DND-41 (cell line): ENCODE measurements around the gene MYLK.
A peak's percentile ranks its signal among the peaks of the same experiment; 100 is the strongest.
"Not testable (repeated sequence)": the region's sequence is repeated elsewhere in the genome, so short reads cannot be mapped to it uniquely, and the experiment has no call there.

Experiments used
- ATAC-seq: fragments of 200-7000 bp; cut with Tn5 transposase; 3 replicates; pipeline ENCODE4 v1.9.1; 2021; ENCODE audit warnings: low read depth; ENCODE audit not compliant: insufficient read depth
- DNase-seq: peaks from one replicate; pipeline ENCODE4 v3.0.0-alpha.2; 2020
- H2AFZ ChIP-seq: 2 replicates; pipeline ENCODE4 v1.6.0; 2012; ENCODE audit warnings: low read depth, low read length
- H3K27ac ChIP-seq: 2 replicates; pipeline ENCODE4 v1.5.1; 2012; ENCODE audit warnings: low read length, inconsistent platforms
- H3K27me3 ChIP-seq: fragments of 200-600 bp; sonication (generic); 2 replicates; pipeline ENCODE4 v1.6.0; 2012; ENCODE audit warnings: low read length, mild to moderate bottlenecking, inconsistent platforms; ENCODE audit not compliant: insufficient read depth, poor library complexity
- H3K36me3 ChIP-seq: 2 replicates; pipeline ENCODE4 v1.5.1; 2012; ENCODE audit warnings: low read length, inconsistent platforms; ENCODE audit not compliant: insufficient read depth
- H3K4me1 ChIP-seq: 2 replicates; pipeline ENCODE4 v1.5.1; 2012; ENCODE audit warnings: mild to moderate bottlenecking, low read length; ENCODE audit not compliant: insufficient read depth
- H3K4me2 ChIP-seq: 2 replicates; pipeline ENCODE4 v1.6.0; 2012; ENCODE audit warnings: mild to moderate bottlenecking, moderate library complexity, low read length, inconsistent platforms; ENCODE audit not compliant: insufficient read depth
- H3K4me3 ChIP-seq, 2 experiments: fragments of 200-600 bp in 1 of 2; shearing (Covaris generic) in 1 of 2; 2 replicates each; pipeline ENCODE4 v1.5.1; 2012 to 2016; ENCODE audit warnings: inconsistent platforms in 2 of 2, low read length in 2 of 2, mild to moderate bottlenecking in 2 of 2, low read depth in 1 of 2, moderate library complexity in 1 of 2
- H3K79me2 ChIP-seq: 2 replicates; pipeline ENCODE4 v1.6.0; 2012; ENCODE audit warnings: low read length, inconsistent platforms; ENCODE audit not compliant: insufficient read depth
- H3K9ac ChIP-seq: 2 replicates; pipeline ENCODE4 v1.6.0; 2012; ENCODE audit warnings: low read depth, mild to moderate bottlenecking, inconsistent platforms, low read length, moderate library complexity
- H3K9me3 ChIP-seq: 2 replicates; pipeline ENCODE4 v1.5.1; 2012; ENCODE audit warnings: low read length, moderate library complexity, mild to moderate bottlenecking, inconsistent platforms; ENCODE audit not compliant: insufficient read depth, severe bottlenecking
- H4K20me1 ChIP-seq: 2 replicates; pipeline ENCODE4 v1.6.0; 2012; ENCODE audit warnings: low read length; ENCODE audit not compliant: insufficient read depth
- EZH2 ChIP-seq: IDR thresholded peaks from 3 replicates; pipeline ENCODE4 v1.6.1; 2012; ENCODE audit warnings: borderline replicate concordance, low read depth, mild to moderate bottlenecking, moderate library complexity, low read length, inconsistent platforms; ENCODE audit not compliant: severe bottlenecking
- TF ChIP-seq, protein P1 (sequence below): IDR thresholded peaks from 2 replicates; pipeline ENCODE4 v1.5.1; 2012; ENCODE audit warnings: borderline replicate concordance, low read length, moderate library complexity, mild to moderate bottlenecking; ENCODE audit not compliant: poor library complexity, severe bottlenecking; ENCODE audit errors: extremely low read depth

MYLK gene

DNA sequence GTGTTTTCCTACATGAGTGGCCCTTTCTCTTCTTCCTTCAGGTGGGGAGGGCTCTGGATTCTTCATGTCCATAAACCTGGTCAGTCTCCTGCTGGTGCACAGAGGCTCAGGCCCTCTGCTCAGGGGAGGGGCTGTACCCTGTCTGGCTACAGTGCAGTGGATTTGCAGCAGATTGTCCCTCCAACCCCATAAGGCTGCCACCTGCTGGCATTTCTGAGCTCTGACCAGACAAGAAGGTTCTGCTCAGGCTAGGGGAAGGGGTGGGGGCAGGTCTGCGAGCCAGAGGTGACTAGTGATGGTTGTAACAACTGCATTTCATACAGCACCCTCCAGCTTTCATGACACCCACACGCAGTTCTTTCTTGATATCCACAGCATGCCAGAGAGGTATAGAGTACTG is 182.1 kb downstream of the MYLK start:
- H3K4me3 ChIP-seq, H3K9ac ChIP-seq, H3K9me3 ChIP-seq, H3K4me1 ChIP-seq, H4K20me1 ChIP-seq, H3K79me2 ChIP-seq, H3K27ac ChIP-seq, H3K27me3 ChIP-seq, H3K36me3 ChIP-seq, H2AFZ ChIP-seq, H3K4me2 ChIP-seq: not testable (repeated sequence)
- DNase-seq (peak; percentile 44), ATAC-seq (peak; percentile 87)
- TF ChIP-seq, protein P1, sequence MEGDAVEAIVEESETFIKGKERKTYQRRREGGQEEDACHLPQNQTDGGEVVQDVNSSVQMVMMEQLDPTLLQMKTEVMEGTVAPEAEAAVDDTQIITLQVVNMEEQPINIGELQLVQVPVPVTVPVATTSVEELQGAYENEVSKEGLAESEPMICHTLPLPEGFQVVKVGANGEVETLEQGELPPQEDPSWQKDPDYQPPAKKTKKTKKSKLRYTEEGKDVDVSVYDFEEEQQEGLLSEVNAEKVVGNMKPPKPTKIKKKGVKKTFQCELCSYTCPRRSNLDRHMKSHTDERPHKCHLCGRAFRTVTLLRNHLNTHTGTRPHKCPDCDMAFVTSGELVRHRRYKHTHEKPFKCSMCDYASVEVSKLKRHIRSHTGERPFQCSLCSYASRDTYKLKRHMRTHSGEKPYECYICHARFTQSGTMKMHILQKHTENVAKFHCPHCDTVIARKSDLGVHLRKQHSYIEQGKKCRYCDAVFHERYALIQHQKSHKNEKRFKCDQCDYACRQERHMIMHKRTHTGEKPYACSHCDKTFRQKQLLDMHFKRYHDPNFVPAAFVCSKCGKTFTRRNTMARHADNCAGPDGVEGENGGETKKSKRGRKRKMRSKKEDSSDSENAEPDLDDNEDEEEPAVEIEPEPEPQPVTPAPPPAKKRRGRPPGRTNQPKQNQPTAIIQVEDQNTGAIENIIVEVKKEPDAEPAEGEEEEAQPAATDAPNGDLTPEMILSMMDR, result peak; percentile 57

DNA sequence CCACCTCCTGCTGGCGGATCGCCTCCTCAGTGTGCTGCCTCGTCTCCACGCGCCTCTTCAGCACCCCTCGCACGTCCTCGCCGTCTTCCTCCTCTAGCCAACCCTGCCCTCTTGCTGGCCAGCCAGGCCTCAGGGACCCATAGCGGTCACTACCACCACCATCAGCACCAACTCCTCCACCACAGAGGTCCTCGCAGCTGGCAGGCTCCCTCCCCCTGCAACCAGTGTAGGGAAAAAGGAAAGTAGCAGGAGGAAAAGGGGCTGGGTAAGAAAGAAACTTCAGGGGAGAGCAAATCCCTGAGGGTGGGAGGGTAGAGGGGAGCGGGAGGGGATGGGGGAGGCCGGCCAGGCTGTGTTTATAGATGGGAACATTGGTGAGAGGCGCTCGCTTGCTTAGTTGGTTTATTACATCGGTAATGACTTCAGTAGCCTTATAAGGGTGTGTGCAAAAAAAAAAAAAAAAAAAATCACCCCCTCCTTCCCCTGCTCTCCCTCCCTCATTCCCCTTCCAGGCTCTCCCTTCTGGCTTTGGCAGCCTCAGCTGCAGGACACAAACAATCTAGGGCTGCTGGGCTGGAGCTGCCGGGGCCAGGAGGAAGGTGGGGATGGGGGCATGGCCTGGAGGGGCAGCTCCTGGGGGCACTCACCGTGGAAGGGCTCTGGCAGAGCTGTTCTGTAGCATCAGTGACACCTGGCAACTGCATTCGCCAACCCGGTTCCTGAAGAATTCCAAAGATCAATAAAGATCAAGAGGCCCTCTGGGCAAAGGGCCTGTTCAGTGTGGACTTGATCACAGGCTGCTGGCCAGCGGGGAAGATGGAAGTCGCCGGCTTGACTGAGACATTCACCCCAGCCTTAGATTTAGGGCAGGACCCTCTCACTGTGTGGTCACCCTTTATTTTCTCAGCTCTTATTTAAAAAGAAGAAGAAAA is 183.1 kb downstream of the MYLK start:
- TF ChIP-seq, protein P1, result no peak
- TF ChIP-seq EZH2, result no peak
- DNase-seq, result no peak
- no peaks in the 10 kb centered on the region for H3K36me3 ChIP-seq

DNA sequence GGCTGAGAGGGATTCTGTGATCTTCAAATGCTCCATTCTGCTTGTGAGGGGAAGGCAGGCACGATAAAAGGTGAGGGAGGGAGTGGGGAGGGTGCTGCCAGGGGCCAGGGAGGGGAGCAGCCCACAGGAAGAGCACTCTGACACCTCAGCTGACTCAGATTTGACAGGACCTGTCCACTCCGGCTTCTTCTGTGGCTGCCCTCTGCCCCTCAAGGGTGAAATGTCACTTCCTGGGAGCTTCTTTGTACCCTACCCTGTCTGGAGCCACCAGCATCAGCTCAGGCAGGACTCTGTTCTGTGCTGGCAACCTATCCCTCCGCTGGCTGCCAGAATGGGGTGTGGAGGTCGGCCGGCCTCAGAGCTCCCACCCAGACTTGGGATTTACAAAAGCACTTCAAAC is 185.3 kb downstream of the MYLK start:
- Histone ChIP-seq H4K20me1 (no peaks in the 10 kb centered on the region), H3K9me3 (no peaks in the 10 kb centered on the region), H2AFZ (no peak overlapping the region), H3K4me1 (no peaks in the 10 kb centered on the region), H3K9ac (no peak overlapping the region), H3K4me3 (no peak overlapping the region), H3K4me2 (no peak overlapping the region), H3K27me3 (no peaks in the 10 kb centered on the region), H3K27ac (no peak overlapping the region), H3K36me3 (no peaks in the 10 kb centered on the region), H3K79me2 (no peaks in the 10 kb centered on the region)
- ATAC-seq (no peak; the same call in 2 of the 3 replicates), DNase-seq (no peak)
- TF ChIP-seq, protein P1, result no peak
- no peak for TF ChIP-seq EZH2

More for the DNA sequence above, 183.1 kb downstream of the MYLK start:
- Histone ChIP-seq H3K27me3 (no peaks in the 10 kb centered on the region), H3K27ac (no peak overlapping the region), H3K79me2 (no peaks in the 10 kb centered on the region), H3K9ac (no peak overlapping the region), H2AFZ (no peak overlapping the region), H3K4me1 (no peaks in the 10 kb centered on the region), H3K4me3 (no peak overlapping the region), H3K4me2 (no peak overlapping the region), H4K20me1 (no peaks in the 10 kb centered on the region), H3K9me3 (no peaks in the 10 kb centered on the region)
- no peak for ATAC-seq
